SK-N-SH (cell line): Measurements from ENCODE around the gene MOB2. TPM values are rescaled to one million over a fixed set of nuclear protein-coding genes. Genes with fewer than 3 reads are reported as not detected.

Experiments used
- CTCF ChIA-PET: fragments of 300-600, 350-600 bp; formaldehyde crosslinking; extraction: SDS; loops from one replicate; lab custom pipeline; 2021; lab: Yijun Ruan, JAX
- POLR2A ChIA-PET: fragments of 350-600 bp; sonication (Branson Sonifier 250); formaldehyde crosslinking; extraction: SDS; loops from one replicate; lab custom pipeline; 2020; ENCODE audit warnings: antibody characterized with exemption, inconsistent platforms; lab: Yijun Ruan, JAX
- DNase-seq: peaks from one replicate; pipeline ENCODE4 v3.0.0; 2012
- H2AFZ ChIP-seq: fragments of 200-600 bp; sonication (generic); 2 replicates; pipeline ENCODE4 v1.8.1; 2016; ENCODE audit warnings: antibody characterized with exemption, mild to moderate bottlenecking, low read depth
- H3F3A ChIP-seq: fragments of 200-600 bp; sonication (generic); replicated peaks from 2 replicates; pipeline ENCODE3; 2016; ENCODE audit warnings: antibody characterized with exemption, mild to moderate bottlenecking; ENCODE audit not compliant: insufficient read depth
- H3K27ac ChIP-seq, 2 experiments: fragments of 200-500 bp in 1 of 2; fragments of 200-600 bp in 1 of 2; sonication (Bioruptor generic) in 1 of 2; sonication (generic), shearing (Covaris generic) in 1 of 2; 2 replicates each; pipeline versions ENCODE4 v1.5.1 to v1.6.1; 2014 to 2016; ENCODE audit warnings: low read depth in 2 of 2, inconsistent platforms in 1 of 2, low read length in 1 of 2, mild to moderate bottlenecking in 1 of 2, mixed read lengths in 1 of 2
- H3K27me3 ChIP-seq: fragments of 200-600 bp; sonication (generic), shearing (Covaris generic); 2 replicates; pipeline ENCODE4 v1.6.1; 2016; ENCODE audit warnings: mixed run types; ENCODE audit not compliant: insufficient read depth
- H3K36me3 ChIP-seq, 2 experiments: fragments of 200-500 bp in 1 of 2; fragments of 200-600 bp in 1 of 2; sonication (Bioruptor generic) in 1 of 2; sonication (generic) in 1 of 2; replicated peaks in 1 of 2; 2 replicates each; pipeline versions ENCODE3 to v1.5.1; 2014 to 2016; ENCODE audit warnings: low read length in 1 of 2, mild to moderate bottlenecking in 1 of 2; ENCODE audit not compliant: insufficient read depth in 2 of 2, control insufficient read depth in 1 of 2
- H3K4me1 ChIP-seq, 2 experiments: fragments of 200-500 bp in 1 of 2; fragments of 200-600 bp in 1 of 2; sonication (Bioruptor generic) in 1 of 2; sonication (generic), shearing (Covaris generic) in 1 of 2; 2 replicates each; pipeline versions ENCODE4 v1.5.1 to v1.6.1; 2014 to 2016; ENCODE audit warnings: low read depth in 1 of 2, low read length in 1 of 2, mixed run types in 1 of 2; ENCODE audit not compliant: insufficient read depth in 2 of 2, control insufficient read depth in 1 of 2
- H3K4me2 ChIP-seq: fragments of 200-600 bp; sonication (generic), shearing (Covaris generic); 2 replicates; pipeline ENCODE4 v1.6.1; 2017; ENCODE audit warnings: mixed run types
- H3K4me3 ChIP-seq, 2 experiments: fragments of 200-500 bp in 1 of 2; fragments of 200-600 bp in 1 of 2; sonication (Bioruptor generic) in 1 of 2; sonication (generic), shearing (Covaris generic) in 1 of 2; 2 replicates each; pipeline versions ENCODE4 v1.5.1 to v1.8.1; 2014 to 2016; ENCODE audit warnings: low read depth in 2 of 2, inconsistent platforms in 1 of 2, low read length in 1 of 2, mild to moderate bottlenecking in 1 of 2, mixed read lengths in 1 of 2, moderate library complexity in 1 of 2
- H3K79me2 ChIP-seq: fragments of 200-600 bp; sonication (generic); 2 replicates; pipeline ENCODE4 v1.8.1; 2017; ENCODE audit warnings: mild to moderate bottlenecking; ENCODE audit not compliant: insufficient read depth
- H3K9ac ChIP-seq: fragments of 200-600 bp; sonication (generic); 2 replicates; pipeline ENCODE4 v1.6.1; 2017; ENCODE audit warnings: mixed run types
- H3K9me2 ChIP-seq: fragments of 200-600 bp; sonication (generic); 2 replicates; pipeline ENCODE4 v1.6.1; 2017; ENCODE audit warnings: mixed run types
- H3K9me3 ChIP-seq: fragments of 200-600 bp; sonication (generic); 2 replicates; pipeline ENCODE4 v1.6.1; 2017; ENCODE audit warnings: mixed run types, mild to moderate bottlenecking, moderate library complexity
- H4K20me1 ChIP-seq: fragments of 200-600 bp; sonication (generic); 2 replicates; pipeline ENCODE4 v1.6.1; 2017; ENCODE audit warnings: mild to moderate bottlenecking, mixed run types; ENCODE audit not compliant: insufficient read depth
- CHD2 ChIP-seq: fragments of 150-350 bp; IDR thresholded peaks from 2 replicates; pipeline ENCODE4 v1.6.1; 2018; ENCODE audit warnings: low read length; ENCODE audit not compliant: partially characterized antibody
- ELF1 ChIP-seq: IDR thresholded peaks from 2 replicates; pipeline ENCODE4 v1.4.0; 2012
- EP300 ChIP-seq, 2 experiments: IDR thresholded peaks; 2 replicates each; pipeline versions ENCODE4 v1.4.0 to v1.6.1; 2012; ENCODE audit warnings: borderline replicate concordance in 1 of 2, low read depth in 1 of 2, low read length in 1 of 2
- EZH2phosphoT487 ChIP-seq: fragments of 200-600 bp; sonication (generic); IDR thresholded peaks from 2 replicates; pipeline ENCODE4 v1.6.1; 2017; ENCODE audit warnings: low read depth, mixed run types, mild to moderate bottlenecking, antibody characterized with exemption, moderate library complexity, borderline replicate concordance
- FOXM1 ChIP-seq: IDR thresholded peaks from 2 replicates; pipeline ENCODE4 v1.4.0; 2012; ENCODE audit warnings: low read depth, mild to moderate bottlenecking
- GABPA ChIP-seq: IDR thresholded peaks from 2 replicates; pipeline ENCODE4 v1.4.0; 2012; ENCODE audit warnings: low read depth, mild to moderate bottlenecking
- GATA2 ChIP-seq: sonication (generic); formaldehyde crosslinking; IDR thresholded peaks from 2 replicates; pipeline ENCODE4 v1.5.0; 2020; ENCODE audit warnings: mild to moderate bottlenecking, missing genetic modification reagents
- MEF2A ChIP-seq: IDR thresholded peaks from 2 replicates; pipeline ENCODE4 v1.4.0; 2012; ENCODE audit warnings: low read depth, borderline replicate concordance
- POLR2AphosphoS5 ChIP-seq: IDR thresholded peaks from 2 replicates; pipeline ENCODE4 v1.6.1; 2012; ENCODE audit warnings: low read depth, low read length
- RAD21 ChIP-seq: IDR thresholded peaks from 2 replicates; pipeline ENCODE4 v1.6.1; 2012; ENCODE audit warnings: mild to moderate bottlenecking, low read length
- RXRA ChIP-seq: IDR thresholded peaks from 2 replicates; pipeline ENCODE4 v1.4.0; 2012; ENCODE audit warnings: low read depth, mild to moderate bottlenecking, borderline replicate concordance
- SIN3A ChIP-seq: IDR thresholded peaks from 2 replicates; pipeline ENCODE4 v1.6.1; 2012; ENCODE audit warnings: low read depth, mild to moderate bottlenecking, low read length, moderate library complexity, borderline replicate concordance
- SMC3 ChIP-seq: IDR thresholded peaks from 2 replicates; pipeline ENCODE4 v1.6.1; 2012; ENCODE audit warnings: low read depth, low read length, improper control_type of control experiment
- TAF1 ChIP-seq: IDR thresholded peaks from 2 replicates; pipeline ENCODE4 v1.6.1; 2012; ENCODE audit warnings: low read depth, mild to moderate bottlenecking, low read length, moderate library complexity, borderline replicate concordance
- TCF12 ChIP-seq: IDR thresholded peaks from 2 replicates; pipeline ENCODE4 v1.4.0; 2012
- TEAD4 ChIP-seq: IDR thresholded peaks from 2 replicates; pipeline ENCODE4 v1.4.0; 2012; ENCODE audit warnings: mild to moderate bottlenecking, borderline replicate concordance; ENCODE audit not compliant: insufficient read depth
- USF1 ChIP-seq: IDR thresholded peaks from 2 replicates; pipeline ENCODE4 v1.4.0; 2012; ENCODE audit warnings: low read depth, borderline replicate concordance
- USF2 ChIP-seq: fragments of 150-350 bp; IDR thresholded peaks from 2 replicates; pipeline ENCODE4 v1.6.1; 2017; ENCODE audit warnings: antibody characterized with exemption, low read length, low read depth, borderline replicate concordance
- WGBS: methylation state at CpG from one replicate; pipeline ENCODE4 v1.1.6; 2017; ENCODE audit warnings: low lambda C conversion rate; 5-methylcytosine and 5-hydroxymethylcytosine counted together
- polyA plus RNA-seq, 3 experiments: library from polyadenylated mRNA; depleted of rRNA; stranded (reverse); fragments of >200 nt; gene quantifications; 2 replicates each; pipeline ENCODE4 v1.2.3, GENCODE V29; 2012
- TF ChIP-seq, protein P1 (sequence below): IDR thresholded peaks from 2 replicates; pipeline ENCODE4 v1.4.0; 2012; ENCODE audit warnings: low read depth
- TF ChIP-seq, protein P2 (sequence below): fragments of 150-350 bp; IDR thresholded peaks from 2 replicates; pipeline ENCODE4 v1.6.1; 2016; ENCODE audit warnings: mild to moderate bottlenecking, low read depth, low read length
- TF ChIP-seq, protein P3 (sequence below): IDR thresholded peaks from 2 replicates; pipeline ENCODE4; 2012

The MOB2 gene
- polyA plus RNA-seq, 1 of the 3 experiments (the other 2 are of a cell fraction), result 45.8 TPM

DNA sequence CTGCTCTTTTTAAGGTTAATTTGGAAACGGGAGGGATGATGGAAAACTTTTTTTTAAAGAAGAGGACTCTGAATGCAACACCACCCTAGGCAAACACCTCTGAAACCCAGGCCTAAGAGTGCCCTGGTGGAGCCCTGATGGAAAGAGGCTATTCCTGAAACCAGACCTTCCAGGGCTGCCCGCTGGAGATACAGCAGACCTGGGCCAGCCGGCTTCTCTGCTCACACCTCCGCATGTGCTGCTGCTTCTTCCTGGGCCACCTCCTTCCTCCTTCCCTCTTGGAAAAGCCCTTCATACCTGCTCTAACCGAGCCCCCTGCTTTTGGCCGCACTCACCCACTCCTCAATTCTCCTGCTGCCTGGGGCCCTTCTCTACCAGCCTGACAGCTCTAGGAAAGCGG lies 47.6 kb upstream of the MOB2 start:
- no peak overlapping the region for H3K4me2 ChIP-seq
- peaks cover 7% of the 10 kb centered on the region; the same call in 1 of the 2 replicates for H3K27me3 ChIP-seq
- H3K9me2 ChIP-seq, result no peaks in the 10 kb centered on the region
- H3K4me1 ChIP-seq, result peaks cover 0 to 17% of the 10 kb centered on the region in 2 experiments; a peak in 1 of 4 replicates
- H2AFZ ChIP-seq, result no peak overlapping the region
- peaks cover 84% of the 10 kb centered on the region for H3K79me2 ChIP-seq
- no peak overlapping the region for H3K27ac ChIP-seq
- 90% methylated on average over 7 of the region's 7 CpGs for WGBS
- H4K20me1 ChIP-seq, result peaks cover 78% of the 10 kb centered on the region
- TF ChIP-seq POLR2AphosphoS5 (no peak), CHD2 (no peak), EP300 (IDR thresholded peaks at IDR 0.05; ENCODE audit: borderline replicate concordance in 1 of 2, low read depth in 1 of 2, low read length in 1 of 2) (no peak), ELF1 (no peak), USF1 (no peak), RXRA (no peak), FOXM1 (no peak), SIN3A (no peak), TEAD4 (no peak), GABPA (no peak), TAF1 (no peak), MEF2A (no peak)
- TF ChIP-seq, protein P1, sequence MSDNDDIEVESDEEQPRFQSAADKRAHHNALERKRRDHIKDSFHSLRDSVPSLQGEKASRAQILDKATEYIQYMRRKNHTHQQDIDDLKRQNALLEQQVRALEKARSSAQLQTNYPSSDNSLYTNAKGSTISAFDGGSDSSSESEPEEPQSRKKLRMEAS, result no peak
- TF ChIP-seq, protein P2, sequence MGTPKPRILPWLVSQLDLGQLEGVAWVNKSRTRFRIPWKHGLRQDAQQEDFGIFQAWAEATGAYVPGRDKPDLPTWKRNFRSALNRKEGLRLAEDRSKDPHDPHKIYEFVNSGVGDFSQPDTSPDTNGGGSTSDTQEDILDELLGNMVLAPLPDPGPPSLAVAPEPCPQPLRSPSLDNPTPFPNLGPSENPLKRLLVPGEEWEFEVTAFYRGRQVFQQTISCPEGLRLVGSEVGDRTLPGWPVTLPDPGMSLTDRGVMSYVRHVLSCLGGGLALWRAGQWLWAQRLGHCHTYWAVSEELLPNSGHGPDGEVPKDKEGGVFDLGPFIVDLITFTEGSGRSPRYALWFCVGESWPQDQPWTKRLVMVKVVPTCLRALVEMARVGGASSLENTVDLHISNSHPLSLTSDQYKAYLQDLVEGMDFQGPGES, result no peak
- TF ChIP-seq, protein P3, sequence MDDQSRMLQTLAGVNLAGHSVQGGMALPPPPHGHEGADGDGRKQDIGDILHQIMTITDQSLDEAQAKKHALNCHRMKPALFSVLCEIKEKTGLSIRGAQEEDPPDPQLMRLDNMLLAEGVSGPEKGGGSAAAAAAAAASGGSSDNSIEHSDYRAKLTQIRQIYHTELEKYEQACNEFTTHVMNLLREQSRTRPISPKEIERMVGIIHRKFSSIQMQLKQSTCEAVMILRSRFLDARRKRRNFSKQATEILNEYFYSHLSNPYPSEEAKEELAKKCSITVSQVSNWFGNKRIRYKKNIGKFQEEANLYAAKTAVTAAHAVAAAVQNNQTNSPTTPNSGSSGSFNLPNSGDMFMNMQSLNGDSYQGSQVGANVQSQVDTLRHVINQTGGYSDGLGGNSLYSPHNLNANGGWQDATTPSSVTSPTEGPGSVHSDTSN, result no peak
- ChIA-PET CTCF (interaction anchor here (1.2 kb wide), 1 partner anchor 19 kb away, joined by 4 read pairs; no protein-coding TSS in a partner anchor), POLR2A (no interaction called here)
- no peaks in the 10 kb centered on the region for H3K9me3 ChIP-seq
- H3K9ac ChIP-seq, result no peak overlapping the region
- no peak for DNase-seq
- H3F3A ChIP-seq, result no peaks in the 10 kb centered on the region
- H3K36me3 ChIP-seq, result peaks cover 0 to 9% of the 10 kb centered on the region in 2 experiments
- H3K4me3 ChIP-seq, result no peak overlapping the region

DNA sequence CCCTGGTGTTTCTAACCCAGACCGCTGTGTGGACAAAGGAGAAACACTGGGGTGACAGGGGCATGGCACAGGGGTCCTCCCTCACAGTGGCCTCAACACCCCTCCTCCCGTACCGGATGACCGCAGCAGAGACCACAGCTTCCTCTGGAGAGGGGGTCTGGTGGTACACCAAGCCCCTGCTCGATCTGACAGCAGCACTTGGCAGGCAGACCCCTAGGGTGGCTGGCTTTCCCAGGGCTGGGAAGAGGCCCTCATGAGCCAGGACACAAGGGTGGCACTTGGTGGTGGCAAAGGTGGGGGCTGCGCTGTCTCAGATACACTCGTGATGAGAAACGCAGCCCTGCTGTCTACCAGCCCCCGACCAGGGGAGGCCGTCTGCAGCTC lies 46.8 kb upstream of the MOB2 start:
- no peak overlapping the region for H3K9ac ChIP-seq
- H3K79me2 ChIP-seq, result peaks cover 92% of the 10 kb centered on the region
- ChIA-PET POLR2A (no interaction called here), CTCF (interaction anchor here (0.9 kb wide), 1 partner anchor 42 kb away, joined by 4 read pairs; no protein-coding TSS in a partner anchor)
- no peak overlapping the region for H3K4me3 ChIP-seq
- H3K4me1 ChIP-seq, result peaks cover 0 to 17% of the 10 kb centered on the region in 2 experiments; a peak in 1 of 4 replicates
- 83% methylated on average over 7 of the region's 10 CpGs for WGBS
- peaks cover 0 to 9% of the 10 kb centered on the region in 2 experiments for H3K36me3 ChIP-seq
- H3K27me3 ChIP-seq, result peaks cover 5% of the 10 kb centered on the region; the same call in 1 of the 2 replicates
- no peaks in the 10 kb centered on the region for H3F3A ChIP-seq
- peaks cover 86% of the 10 kb centered on the region for H4K20me1 ChIP-seq
- no peaks in the 10 kb centered on the region for H3K9me2 ChIP-seq
- H2AFZ ChIP-seq, result no peak overlapping the region
- H3K27ac ChIP-seq, result no peak overlapping the region; a peak in 1 of 4 replicates
- no peak overlapping the region for H3K4me2 ChIP-seq
- no peak for DNase-seq
- H3K9me3 ChIP-seq, result no peaks in the 10 kb centered on the region
- TF ChIP-seq USF2 (no peak), USF1 (no peak), ELF1 (no peak), EZH2phosphoT487 (no peak), CHD2 (no peak), RAD21 (no peak), GATA2 (CRISPR knock-in tag) (no peak), TCF12 (no peak), GABPA (no peak), SMC3 (no peak), FOXM1 (no peak), SIN3A (no peak)
- TF ChIP-seq, protein P2, result no peak
